ENCODE results near the gene FCN2.

The FCN2 gene

GRCh38 chr9:134935056-134935640 lies 54.5 kb downstream of the FCN2 start:
- no peaks in the 10 kb centered on the region for H3K36me3 ChIP-seq (replicated peaks; ENCODE audit: insufficient read depth, low read length)
- H3K9me2 ChIP-seq (replicated peaks; ENCODE audit: insufficient read depth, low read length) = no peaks in the 10 kb centered on the region
- H3K9me3 ChIP-seq (replicated peaks; ENCODE audit: insufficient read depth, low read length) = no peaks in the 10 kb centered on the region
- no peaks in the 10 kb centered on the region for H4K20me1 ChIP-seq (ENCODE audit: insufficient read depth, low read length)
- TF ChIP-seq, protein P1, sequence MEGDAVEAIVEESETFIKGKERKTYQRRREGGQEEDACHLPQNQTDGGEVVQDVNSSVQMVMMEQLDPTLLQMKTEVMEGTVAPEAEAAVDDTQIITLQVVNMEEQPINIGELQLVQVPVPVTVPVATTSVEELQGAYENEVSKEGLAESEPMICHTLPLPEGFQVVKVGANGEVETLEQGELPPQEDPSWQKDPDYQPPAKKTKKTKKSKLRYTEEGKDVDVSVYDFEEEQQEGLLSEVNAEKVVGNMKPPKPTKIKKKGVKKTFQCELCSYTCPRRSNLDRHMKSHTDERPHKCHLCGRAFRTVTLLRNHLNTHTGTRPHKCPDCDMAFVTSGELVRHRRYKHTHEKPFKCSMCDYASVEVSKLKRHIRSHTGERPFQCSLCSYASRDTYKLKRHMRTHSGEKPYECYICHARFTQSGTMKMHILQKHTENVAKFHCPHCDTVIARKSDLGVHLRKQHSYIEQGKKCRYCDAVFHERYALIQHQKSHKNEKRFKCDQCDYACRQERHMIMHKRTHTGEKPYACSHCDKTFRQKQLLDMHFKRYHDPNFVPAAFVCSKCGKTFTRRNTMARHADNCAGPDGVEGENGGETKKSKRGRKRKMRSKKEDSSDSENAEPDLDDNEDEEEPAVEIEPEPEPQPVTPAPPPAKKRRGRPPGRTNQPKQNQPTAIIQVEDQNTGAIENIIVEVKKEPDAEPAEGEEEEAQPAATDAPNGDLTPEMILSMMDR (IDR thresholded peaks at IDR 0.05; ENCODE audit: low read length) = no peak
- TF ChIP-seq EZH2phosphoT487 (IDR thresholded peaks at IDR 0.05; ENCODE audit: low read length) (no peak), EZH2 (optimal IDR thresholded peaks at IDR 0.05; ENCODE audit: low read depth, low read length) (no peak)
- H3K4me2 ChIP-seq (ENCODE audit: low read depth, low read length) = no peak overlapping the region
- H3K27ac ChIP-seq (ENCODE audit: low read length) = no peak overlapping the region
- H3K4me3 ChIP-seq (ENCODE audit: low read length) = no peak overlapping the region
- H3K4me1 ChIP-seq (ENCODE audit: low read length) = no peaks in the 10 kb centered on the region
- no peaks in the 10 kb centered on the region for H3K79me2 ChIP-seq (ENCODE audit: low read length)
- no peak overlapping the region for H3K9ac ChIP-seq (ENCODE audit: low read length)
- H2AFZ ChIP-seq (ENCODE audit: low read length) = no peak overlapping the region
- peaks cover 95% of the 10 kb centered on the region for H3K27me3 ChIP-seq (replicated peaks; ENCODE audit: insufficient read depth, low read length)
- H3F3A ChIP-seq (ENCODE audit: insufficient read depth, low read length) = no peaks in the 10 kb centered on the region
- no peak for DNase-seq

DNA sequence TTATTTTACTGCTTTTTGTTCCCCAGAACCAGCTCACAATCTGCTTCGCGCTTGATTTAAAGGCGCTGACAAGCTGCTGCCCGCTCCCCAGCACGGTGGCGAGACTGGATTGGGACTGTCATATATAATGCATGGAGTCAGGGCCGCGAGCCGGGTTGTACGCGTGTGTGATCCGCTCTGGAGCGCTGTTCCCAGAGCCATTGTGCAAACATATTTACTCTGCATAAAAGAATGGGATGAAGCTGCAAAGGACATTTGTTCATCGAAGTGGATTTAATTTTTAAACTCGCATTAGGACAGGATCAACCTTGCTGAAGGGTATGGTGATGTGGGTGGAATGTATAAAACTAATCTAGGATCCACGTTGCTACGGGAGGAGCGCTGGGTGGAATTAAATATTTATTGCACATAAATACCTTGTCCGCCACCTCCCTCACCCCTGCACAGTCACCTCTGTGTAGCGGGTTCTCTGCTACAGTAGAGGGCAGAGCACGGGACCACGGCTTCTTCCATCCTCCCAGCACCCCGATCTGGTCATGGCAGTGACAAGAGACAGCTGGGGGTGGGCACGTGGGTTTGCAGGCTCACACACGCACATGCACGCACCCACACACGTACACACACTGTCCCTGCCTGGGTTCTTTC lies 55.2 kb downstream of the FCN2 start:
- H3K27me3 ChIP-seq (replicated peaks; ENCODE audit: insufficient read depth, low read length) = peaks cover 98% of the 10 kb centered on the region
- H2AFZ ChIP-seq (ENCODE audit: low read length) = no peak overlapping the region
- no peak overlapping the region for H3K9ac ChIP-seq (ENCODE audit: low read length)
- H3F3A ChIP-seq (ENCODE audit: insufficient read depth, low read length) = no peaks in the 10 kb centered on the region
- H4K20me1 ChIP-seq (ENCODE audit: insufficient read depth, low read length) = no peaks in the 10 kb centered on the region
- H3K36me3 ChIP-seq (replicated peaks; ENCODE audit: insufficient read depth, low read length) = no peaks in the 10 kb centered on the region
- no peak for DNase-seq
- H3K9me3 ChIP-seq (replicated peaks; ENCODE audit: insufficient read depth, low read length) = no peaks in the 10 kb centered on the region
- H3K79me2 ChIP-seq (ENCODE audit: low read length) = no peaks in the 10 kb centered on the region
- no peaks in the 10 kb centered on the region for H3K4me1 ChIP-seq (ENCODE audit: low read length)
- no peak for TF ChIP-seq EZH2 (optimal IDR thresholded peaks at IDR 0.05; ENCODE audit: low read depth, low read length)
- no peak for TF ChIP-seq EZH2phosphoT487 (IDR thresholded peaks at IDR 0.05; ENCODE audit: low read length)
- TF ChIP-seq, protein P1 (IDR thresholded peaks at IDR 0.05; ENCODE audit: low read length) = no peak
- no peak overlapping the region for H3K4me2 ChIP-seq (ENCODE audit: low read depth, low read length)
- no peaks in the 10 kb centered on the region for H3K9me2 ChIP-seq (replicated peaks; ENCODE audit: insufficient read depth, low read length)
- H3K4me3 ChIP-seq (ENCODE audit: low read length) = no peak overlapping the region
- no peak overlapping the region for H3K27ac ChIP-seq (ENCODE audit: low read length)

- no peak for DNase-seq
- TF ChIP-seq EZH2phosphoT487 (IDR thresholded peaks at IDR 0.05; ENCODE audit: low read length) = no peak
- TF ChIP-seq, protein P1 (IDR thresholded peaks at IDR 0.05; ENCODE audit: low read length) = no peak
- TF ChIP-seq EZH2 (optimal IDR thresholded peaks at IDR 0.05; ENCODE audit: low read depth, low read length) = no peak
- Histone ChIP-seq H3K36me3 (replicated peaks; ENCODE audit: insufficient read depth, low read length) (no peaks in the 10 kb centered on the region), H3K4me3 (ENCODE audit: low read length) (no peak overlapping the region), H3K9me3 (replicated peaks; ENCODE audit: insufficient read depth, low read length) (no peaks in the 10 kb centered on the region), H3K9ac (ENCODE audit: low read length) (no peak overlapping the region), H3F3A (ENCODE audit: insufficient read depth, low read length) (no peaks in the 10 kb centered on the region), H4K20me1 (ENCODE audit: insufficient read depth, low read length) (no peaks in the 10 kb centered on the region), H3K4me2 (ENCODE audit: low read depth, low read length) (no peak overlapping the region), H3K79me2 (ENCODE audit: low read length) (no peaks in the 10 kb centered on the region), H3K9me2 (replicated peaks; ENCODE audit: insufficient read depth, low read length) (no peaks in the 10 kb centered on the region), H3K27ac (ENCODE audit: low read length) (no peak overlapping the region), H3K27me3 (replicated peaks; ENCODE audit: insufficient read depth, low read length) (peaks cover 98% of the 10 kb centered on the region), H2AFZ (ENCODE audit: low read length) (no peak overlapping the region), H3K4me1 (ENCODE audit: low read length) (no peaks in the 10 kb centered on the region)
These were observed 55.9 kb downstream of the FCN2 start for GRCh38 chr9:134936346-134937163.

Measured in MM.1S (cell line).